ENCODE measurements around the gene GBP3. TPM values are rescaled to one million over a fixed set of nuclear protein-coding genes. Genes with fewer than 3 reads are reported as not detected.

GBP3 gene
- total RNA-seq, 2 experiments from 2014 or later = 45.9 to 50.7 TPM

Other genes starting within 250 kb of the GBP3 start
- gene GTF2B, start 131.3 kb downstream of the GBP3 start, total RNA-seq = 10 to 100 TPM; 40.2 to 41.7 TPM
- gene KYAT3, start 30.2 kb downstream of the GBP3 start, total RNA-seq = 10 to 100 TPM; 34.8 to 37.9 TPM
- gene RBMXL1, start 30.2 kb downstream of the GBP3 start, total RNA-seq = 10 to 100 TPM; 22.2 to 22.9 TPM
- gene GBP1, start 42.3 kb upstream of the GBP3 start, total RNA-seq = 100 to 1,000 TPM; 150 to 160 TPM
- gene GBP2, start 103.2 kb upstream of the GBP3 start, total RNA-seq = 100 to 1,000 TPM; 170 to 179 TPM
- under 1 TPM; 0.11 to 0.28 TPM for gene GBP7, start 153.1 kb upstream of the GBP3 start, total RNA-seq
- 10 to 100 TPM; 61.9 to 69.7 TPM for gene GBP4, start 176.1 kb upstream of the GBP3 start, total RNA-seq
- gene GBP5, start 250.0 kb upstream of the GBP3 start, total RNA-seq = 100 to 1,000 TPM; 228 to 231 TPM

Measured in activated naive CD8-positive, alpha-beta T cell treated with anti-CD3 and anti-CD28 coated beads, Interleukin-2, amount 10 ng/mL, durations not matched to agents 7 days and 5 days (primary cell).